Tibial artery (tissue), 4 donors: ENCODE data around the gene EFNA1.
"Not testable (repeated sequence)": the region's sequence is repeated elsewhere in the genome, so short reads cannot be mapped to it uniquely, and the experiment has no call there.

Experiments used
- DNase-seq, 2 donors: peaks; one replicate each; pipeline ENCODE4 v3.0.0-alpha.2; 2019
- H3K27ac ChIP-seq, 2 donors: fragments of 200-600 bp; sonication (generic) in 1 of 2; 1 replicate in 1 of 2; 2 replicates in 1 of 2; pipeline ENCODE4 v1.5.1; 2018 to 2019; ENCODE audit warnings: mild to moderate bottlenecking in 1 of 2
- H3K27me3 ChIP-seq, 2 donors: fragments of 200-600 bp; sonication (generic) in 1 of 2; one replicate each; pipeline versions ENCODE4 v1.5.1 to v1.6.0; 2016 to 2019
- H3K36me3 ChIP-seq, 3 donors: fragments of 200-600 bp; sonication (generic) in 2 of 3; one replicate each; pipeline ENCODE4 v1.5.1; 2016 to 2019; ENCODE audit warnings: mild to moderate bottlenecking in 2 of 3
- H3K4me1 ChIP-seq, 4 donors: fragments of 200-600 bp; sonication (generic) in 2 of 4; 1 replicate in 3 of 4; 2 replicates in 1 of 4; pipeline ENCODE4 v1.5.1; 2016 to 2019
- H3K4me3 ChIP-seq, 2 donors: fragments of 200-600 bp; sonication (generic) in 1 of 2; 1 replicate in 1 of 2; 2 replicates in 1 of 2; pipeline ENCODE4 v1.5.1; 2018 to 2019; ENCODE audit warnings: mild to moderate bottlenecking in 2 of 2
- H3K9me3 ChIP-seq, 3 donors: fragments of 200-600 bp; sonication (generic) in 1 of 3; one replicate each; pipeline ENCODE4 v1.5.1; 2016 to 2019
- intact Hi-C: fragments of 100-400 bp; cut with DNase I; formaldehyde crosslinking; loops from one replicate; pipeline ENCODE4 v1.15.0; 2023; ENCODE audit warnings: low total_unique reads
- TF ChIP-seq, protein P1 (sequence below), 2 experiments: fragments of 200-600 bp in 1 of 2; fragments of 450-650 bp in 1 of 2; IDR thresholded peaks; one replicate each; pipeline ENCODE4 v1.5.1; 2017 to 2019; ENCODE audit warnings: antibody characterized with exemption in 2 of 2, mild to moderate bottlenecking in 1 of 2, moderate library complexity in 1 of 2

Gene EFNA1

DNA sequence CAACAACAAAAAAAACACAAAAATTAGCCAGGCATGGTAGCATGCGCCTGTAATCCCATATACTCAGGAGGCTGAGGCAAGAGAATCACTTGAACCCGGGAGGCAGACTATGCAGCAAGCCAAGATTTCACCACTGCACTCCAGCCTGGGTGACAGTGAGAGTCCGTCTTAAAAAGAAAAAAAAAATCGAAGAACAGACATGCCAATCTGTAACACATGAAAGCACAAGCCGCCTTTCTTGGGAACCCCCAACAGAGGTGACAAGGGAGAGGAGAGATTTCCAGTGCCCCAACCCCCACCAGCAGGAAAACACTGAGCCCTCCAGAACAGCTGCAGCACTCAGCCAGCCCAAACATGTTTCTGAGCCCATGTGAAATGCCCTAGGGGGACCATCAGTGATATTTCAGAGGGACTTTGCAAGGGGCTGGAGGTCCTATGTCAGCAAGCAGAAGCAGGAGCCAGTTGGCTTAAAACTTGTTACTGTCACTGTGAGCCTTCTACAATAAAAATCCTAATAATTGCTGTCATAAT lies 14.2 kb upstream of the EFNA1 start:
- Histone ChIP-seq H3K27ac (no peak overlapping the region), H3K27me3 (peaks cover 0 to 25% of the 10 kb centered on the region in 2 donors), H3K9me3 (no peaks in the 10 kb centered on the region), H3K4me1 (no peaks in the 10 kb centered on the region), H3K36me3 (no peaks in the 10 kb centered on the region), H3K4me3 (no peak overlapping the region)
- intact Hi-C loops = no loop called here
- no peak for DNase-seq
- TF ChIP-seq, protein P1, sequence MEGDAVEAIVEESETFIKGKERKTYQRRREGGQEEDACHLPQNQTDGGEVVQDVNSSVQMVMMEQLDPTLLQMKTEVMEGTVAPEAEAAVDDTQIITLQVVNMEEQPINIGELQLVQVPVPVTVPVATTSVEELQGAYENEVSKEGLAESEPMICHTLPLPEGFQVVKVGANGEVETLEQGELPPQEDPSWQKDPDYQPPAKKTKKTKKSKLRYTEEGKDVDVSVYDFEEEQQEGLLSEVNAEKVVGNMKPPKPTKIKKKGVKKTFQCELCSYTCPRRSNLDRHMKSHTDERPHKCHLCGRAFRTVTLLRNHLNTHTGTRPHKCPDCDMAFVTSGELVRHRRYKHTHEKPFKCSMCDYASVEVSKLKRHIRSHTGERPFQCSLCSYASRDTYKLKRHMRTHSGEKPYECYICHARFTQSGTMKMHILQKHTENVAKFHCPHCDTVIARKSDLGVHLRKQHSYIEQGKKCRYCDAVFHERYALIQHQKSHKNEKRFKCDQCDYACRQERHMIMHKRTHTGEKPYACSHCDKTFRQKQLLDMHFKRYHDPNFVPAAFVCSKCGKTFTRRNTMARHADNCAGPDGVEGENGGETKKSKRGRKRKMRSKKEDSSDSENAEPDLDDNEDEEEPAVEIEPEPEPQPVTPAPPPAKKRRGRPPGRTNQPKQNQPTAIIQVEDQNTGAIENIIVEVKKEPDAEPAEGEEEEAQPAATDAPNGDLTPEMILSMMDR (IDR thresholded peaks at IDR 0.05) = no peak

DNA sequence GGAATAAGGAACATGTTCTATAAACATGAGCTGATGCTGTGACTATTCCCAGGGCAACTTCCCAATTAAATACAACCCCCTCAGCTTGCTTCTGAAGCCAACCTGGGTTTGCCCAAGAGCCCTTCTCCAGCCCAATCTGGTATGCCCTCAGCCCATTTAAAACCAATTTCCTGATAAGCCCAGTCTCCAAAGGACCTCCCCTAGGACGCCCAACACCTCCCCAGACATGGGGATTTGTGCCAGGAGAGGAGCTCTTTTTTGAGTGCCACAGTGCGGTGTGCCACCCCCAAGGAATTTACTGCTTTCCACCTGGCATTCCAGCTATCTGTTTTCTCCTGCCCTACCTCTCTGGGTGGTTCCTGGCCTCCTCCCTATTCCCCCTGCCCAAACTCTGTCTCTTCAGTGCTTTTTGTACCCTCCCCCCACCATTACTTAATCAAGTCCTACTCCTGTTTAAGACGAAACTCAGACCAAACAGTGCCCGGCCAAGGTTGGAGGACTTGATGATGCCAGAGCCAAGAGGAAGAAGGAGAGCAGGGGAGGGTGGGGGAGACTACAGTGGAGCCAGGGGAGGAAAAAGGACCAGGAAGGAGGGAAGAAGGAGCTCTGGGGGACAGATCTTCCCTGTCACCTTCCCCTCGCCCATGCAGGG lies 11.4 kb upstream of the EFNA1 start:
- intact Hi-C loops = no loop called here
- Histone ChIP-seq H3K9me3 (no peaks in the 10 kb centered on the region), H3K4me1 (no peaks in the 10 kb centered on the region), H3K27me3 (peaks cover 0 to 28% of the 10 kb centered on the region in 2 donors), H3K4me3 (no peak overlapping the region), H3K36me3 (no peaks in the 10 kb centered on the region), H3K27ac (no peak overlapping the region)
- no peak for DNase-seq
- TF ChIP-seq, protein P1 (IDR thresholded peaks at IDR 0.05) = no peak

DNA sequence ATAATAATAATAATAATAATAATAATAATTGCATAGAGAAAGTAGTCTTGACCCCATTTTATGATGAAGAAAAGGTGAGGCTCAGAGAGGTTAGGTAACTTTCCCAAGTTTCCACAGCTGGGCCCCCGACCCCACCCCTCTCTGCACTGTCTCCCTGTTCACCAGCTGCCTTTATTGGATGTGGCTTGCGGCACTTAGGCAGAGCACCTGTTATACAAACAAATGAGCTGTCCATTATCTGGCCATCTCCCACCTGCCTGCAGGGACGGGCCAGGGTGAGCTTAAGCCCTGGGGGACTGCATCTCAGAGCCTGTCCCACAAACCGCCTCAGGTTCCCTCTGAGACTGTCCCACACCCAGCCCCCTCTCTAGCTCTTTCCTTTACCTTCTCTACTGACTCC lies 10.1 kb upstream of the EFNA1 start:
- no peaks in the 10 kb centered on the region for H3K4me1 ChIP-seq
- H3K27me3 ChIP-seq = peaks cover 0 to 25% of the 10 kb centered on the region in 2 donors
- no peaks in the 10 kb centered on the region for H3K9me3 ChIP-seq
- no peaks in the 10 kb centered on the region for H3K36me3 ChIP-seq
- no peak overlapping the region for H3K4me3 ChIP-seq
- intact Hi-C loops = no loop called here
- no peak overlapping the region for H3K27ac ChIP-seq
- TF ChIP-seq, protein P1 (IDR thresholded peaks at IDR 0.05) = no peak
- no peak for DNase-seq

DNA sequence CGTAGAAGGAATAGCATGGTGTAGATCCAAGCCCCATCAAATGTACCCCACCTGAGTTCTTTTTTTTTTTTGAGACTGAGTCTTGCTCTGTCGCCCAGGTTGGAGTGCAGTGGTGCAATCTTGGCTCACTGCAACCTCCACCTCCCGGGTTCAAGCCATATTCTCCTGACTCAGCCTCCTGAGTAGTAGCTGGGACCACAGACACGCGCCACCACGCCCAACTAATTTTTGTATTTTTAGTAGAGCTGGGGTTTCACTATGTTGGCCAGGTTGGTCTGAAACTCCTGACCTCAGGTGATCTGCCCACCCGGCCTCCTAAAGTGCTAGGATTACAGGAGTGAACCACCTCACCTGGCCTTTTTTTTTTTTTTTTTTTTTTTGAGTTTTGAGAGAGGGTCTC lies 9.6 kb upstream of the EFNA1 start:
- H3K27ac ChIP-seq, H3K4me3 ChIP-seq, H3K36me3 ChIP-seq, H3K9me3 ChIP-seq, intact Hi-C loops, H3K4me1 ChIP-seq, DNase-seq: not testable (repeated sequence)
- peaks cover 0 to 22% of the 10 kb centered on the region in 2 donors for H3K27me3 ChIP-seq

DNA sequence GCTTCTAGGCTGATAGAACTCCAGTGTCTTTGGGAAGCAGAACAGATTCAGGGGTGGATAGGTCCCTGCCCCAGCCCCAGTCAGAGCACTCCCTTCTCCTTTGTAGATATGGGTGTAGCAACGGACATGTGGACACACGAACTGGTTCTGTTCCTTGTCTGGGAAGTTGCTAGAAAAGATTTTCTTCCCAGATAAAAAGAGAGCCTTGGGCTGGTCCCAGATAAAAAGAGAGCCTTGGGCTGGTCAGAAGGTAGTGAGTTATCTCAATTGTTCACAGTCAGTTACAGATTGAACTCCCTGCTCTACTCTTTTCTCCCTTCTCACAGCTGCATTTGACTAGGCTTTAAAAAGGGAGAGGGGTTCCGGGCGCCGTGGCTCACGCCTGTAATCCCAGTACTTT lies 7.4 kb upstream of the EFNA1 start:
- no peak overlapping the region for H3K27ac ChIP-seq
- no peak for DNase-seq
- H3K4me3 ChIP-seq = no peak overlapping the region
- TF ChIP-seq, protein P1 (IDR thresholded peaks at IDR 0.05) = no peak
- peaks cover 0 to 20% of the 10 kb centered on the region in 2 donors for H3K27me3 ChIP-seq
- intact Hi-C loops = no loop called here
- H3K9me3 ChIP-seq = no peaks in the 10 kb centered on the region
- peaks cover 0 to 9% (median 0%) of the 10 kb centered on the region in 4 donors for H3K4me1 ChIP-seq
- no peaks in the 10 kb centered on the region for H3K36me3 ChIP-seq

DNA sequence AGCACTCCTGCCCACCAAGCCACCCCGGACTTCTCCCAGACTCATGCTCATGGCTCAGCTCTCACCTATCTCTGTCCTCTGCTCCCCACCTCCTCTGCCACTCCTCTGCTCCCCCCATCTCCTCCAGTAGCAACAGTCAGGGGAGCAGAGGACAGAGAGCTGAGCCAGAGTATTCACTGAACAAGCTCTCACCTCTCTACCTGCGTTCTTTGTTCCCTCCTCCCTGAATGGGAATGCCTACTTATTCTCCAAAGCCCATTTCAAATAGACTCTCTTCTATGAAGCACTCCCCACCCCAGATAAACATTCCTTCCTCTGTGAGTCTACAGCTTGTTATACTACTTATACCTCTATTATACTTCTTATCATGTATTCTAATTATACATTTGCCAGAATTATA lies 6.4 kb upstream of the EFNA1 start:
- intact Hi-C loops = no loop called here
- Histone ChIP-seq H3K27me3 (peaks cover 0 to 17% of the 10 kb centered on the region in 2 donors), H3K36me3 (no peaks in the 10 kb centered on the region), H3K4me1 (peaks cover 0 to 18% (median 3%) of the 10 kb centered on the region in 4 donors), H3K27ac (no peak overlapping the region), H3K4me3 (no peak overlapping the region), H3K9me3 (no peaks in the 10 kb centered on the region)
- DNase-seq = no peak
- TF ChIP-seq, protein P1 (IDR thresholded peaks at IDR 0.05) = no peak
